ENCODE data around the gene SQOR.

DNA sequence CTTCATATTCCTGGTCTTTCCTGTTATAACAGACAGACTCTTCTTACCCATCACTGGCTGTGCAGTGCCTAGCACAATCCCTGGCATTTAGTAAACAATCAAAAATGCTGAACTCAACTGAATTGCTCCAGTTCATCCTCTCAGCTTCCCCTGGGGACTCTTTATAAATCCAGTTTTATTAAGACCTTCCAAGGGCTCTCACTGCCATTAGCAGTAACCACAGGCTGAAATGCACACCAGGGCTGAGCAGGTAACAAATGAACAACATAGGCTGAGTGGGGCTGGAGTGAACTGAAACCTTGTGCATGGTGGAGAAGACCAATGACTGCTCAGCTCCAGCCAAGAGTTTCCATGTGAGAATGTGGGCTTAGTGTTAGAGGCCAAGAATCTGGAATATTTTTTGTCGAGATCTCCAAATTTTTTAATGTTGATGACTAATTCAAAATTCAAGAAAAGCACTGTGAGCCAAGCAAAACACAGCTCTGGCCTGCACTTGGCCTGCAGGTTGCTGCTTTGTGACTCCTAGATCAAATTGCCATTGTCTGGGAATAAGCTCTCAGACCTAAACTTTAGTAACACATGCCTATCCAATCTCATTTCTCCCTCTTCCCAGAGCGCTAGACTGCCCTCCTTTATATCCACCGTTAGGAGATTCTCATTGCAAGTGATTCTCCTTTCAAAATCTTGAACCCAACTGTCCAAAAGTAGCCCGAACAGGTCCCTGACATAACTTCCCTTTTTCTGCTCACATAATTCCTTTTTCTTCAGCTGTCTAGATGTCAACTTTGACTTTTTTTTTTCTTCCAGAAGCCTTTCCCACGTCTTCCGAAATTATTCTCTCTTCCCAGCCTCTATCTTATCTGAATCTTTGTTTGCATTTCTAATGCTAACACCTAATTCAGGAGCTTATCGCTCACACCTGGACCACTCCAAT lies 7.4 kb downstream of the SQOR start:
- TF ChIP-seq CTCF (IDR thresholded peaks at IDR 0.05) = no peak
- TF ChIP-seq POLR2A (IDR thresholded peaks at IDR 0.05) = no peak
- no peak for TF ChIP-seq EP300 (IDR thresholded peaks at IDR 0.05)

All from stomach (tissue), 4 donors.